GM23338 (cell line): Measurements from ENCODE around the gene MACF1. TPM values are rescaled to one million over a fixed set of nuclear protein-coding genes. Genes with fewer than 3 reads are reported as not detected.

ENCODE experiments used
- ATAC-seq: fragments of 200-7000 bp; cut with Tn5 transposase; 3 replicates; pipeline ENCODE4 v1.9.1; 2020
- DNase-seq: peaks from one replicate; pipeline ENCODE4 v3.0.0-alpha.2; 2015; ENCODE audit warnings: low spot score
- H2AFZ ChIP-seq: fragments of 200-600 bp; sonication (generic); 2 replicates; pipeline ENCODE4 v1.8.0; 2016; ENCODE audit warnings: antibody characterized with exemption, mild to moderate bottlenecking, moderate library complexity
- H3F3A ChIP-seq: fragments of 200-600 bp; sonication (generic); replicated peaks from 2 replicates; pipeline ENCODE4 v1.8.0; 2017; ENCODE audit warnings: antibody characterized with exemption, mixed run types, low read depth
- H3K27ac ChIP-seq: fragments of 200-600 bp; sonication (generic); 2 replicates; pipeline ENCODE4 v1.6.1; 2016; ENCODE audit warnings: low read depth
- H3K27me3 ChIP-seq: fragments of 200-600 bp; sonication (generic); 2 replicates; pipeline ENCODE4 v1.8.0; 2016; ENCODE audit warnings: mild to moderate bottlenecking, mixed run types, moderate library complexity; ENCODE audit not compliant: insufficient read depth
- H3K36me3 ChIP-seq: fragments of 200-600 bp; sonication (generic); 2 replicates; pipeline ENCODE4 v1.8.0; 2016; ENCODE audit warnings: mild to moderate bottlenecking; ENCODE audit not compliant: insufficient read depth
- H3K4me1 ChIP-seq: fragments of 200-600 bp; sonication (generic); 2 replicates; pipeline ENCODE4 v1.8.0; 2016; ENCODE audit warnings: mild to moderate bottlenecking, moderate library complexity; ENCODE audit not compliant: insufficient read depth
- H3K4me2 ChIP-seq: fragments of 200-600 bp; sonication (generic); 2 replicates; pipeline ENCODE4 v1.7.1; 2017; ENCODE audit warnings: mixed run types
- H3K4me3 ChIP-seq: fragments of 200-600 bp; sonication (generic); 2 replicates; pipeline ENCODE4 v1.6.1; 2016; ENCODE audit warnings: mixed run types
- H3K79me2 ChIP-seq: fragments of 200-600 bp; sonication (generic); replicated peaks from 2 replicates; pipeline ENCODE4 v1.8.0; 2017; ENCODE audit warnings: mild to moderate bottlenecking; ENCODE audit not compliant: insufficient read depth
- H3K9me2 ChIP-seq: fragments of 200-600 bp; sonication (generic); 2 replicates; pipeline ENCODE4 v1.8.0; 2017; ENCODE audit not compliant: insufficient read depth
- H4K20me1 ChIP-seq: fragments of 200-600 bp; sonication (generic); replicated peaks from 2 replicates; pipeline ENCODE4 v1.8.0; 2017; ENCODE audit warnings: mild to moderate bottlenecking; ENCODE audit not compliant: insufficient read depth
- H3K27ac Mint-ChIP-seq: 2 replicates; pipeline ENCODE4 v1.8.0; 2020; ENCODE audit warnings: inconsistent platforms, mild to moderate bottlenecking, moderate library complexity, mixed read lengths
- H3K27me3 Mint-ChIP-seq: 3 replicates; pipeline ENCODE4 v1.8.0; 2022; ENCODE audit warnings: low read depth, mild to moderate bottlenecking, moderate library complexity, mixed read lengths, inconsistent platforms; ENCODE audit not compliant: insufficient read depth, poor library complexity
- H3K36me3 Mint-ChIP-seq: 3 replicates; pipeline ENCODE4 v1.8.0; 2021; ENCODE audit warnings: low read depth, mild to moderate bottlenecking, inconsistent platforms, moderate library complexity, mixed read lengths
- H3K4me1 Mint-ChIP-seq: 3 replicates; pipeline ENCODE4 v1.8.0; 2020; ENCODE audit warnings: mild to moderate bottlenecking, inconsistent platforms, mixed read lengths
- H3K4me3 Mint-ChIP-seq: 3 replicates; pipeline ENCODE4 v1.8.0; 2021; ENCODE audit warnings: moderate library complexity, mild to moderate bottlenecking, inconsistent platforms, mixed read lengths
- H3K9me3 Mint-ChIP-seq: 3 replicates; pipeline ENCODE4 v1.8.0; 2020; ENCODE audit warnings: moderate library complexity, mild to moderate bottlenecking, inconsistent platforms, mixed read lengths
- CREB1 ChIP-seq: fragments of 250-450 bp; sonication (Bioruptor Pico); IDR thresholded peaks from 2 replicates; pipeline ENCODE4 v1.5.0; 2020; ENCODE audit warnings: low read depth, mild to moderate bottlenecking, moderate library complexity
- EZH2 ChIP-seq: fragments of 200-600 bp; sonication (generic); IDR thresholded peaks from one replicate; pipeline ENCODE4 v1.8.0; 2017; ENCODE audit warnings: antibody characterized with exemption, mild to moderate bottlenecking, low read depth; ENCODE audit not compliant: unreplicated experiment
- JUNB ChIP-seq: IDR thresholded peaks from one replicate; pipeline ENCODE4 v1.6.1; 2016; ENCODE audit warnings: antibody characterized with exemption; ENCODE audit not compliant: unreplicated experiment
- POLR2AphosphoS5 ChIP-seq: IDR thresholded peaks from 2 replicates; pipeline ENCODE4 v1.6.1; 2016; ENCODE audit warnings: antibody characterized with exemption, low read depth
- STAT1 ChIP-seq: IDR thresholded peaks from one replicate; pipeline ENCODE4 v1.6.1; 2016; ENCODE audit warnings: antibody characterized with exemption; ENCODE audit not compliant: unreplicated experiment
- ZNF114 ChIP-seq: fragments of 250-450 bp; sonication (Bioruptor Pico); IDR thresholded peaks from 2 replicates; pipeline ENCODE4 v1.5.0; 2020; ENCODE audit warnings: mild to moderate bottlenecking, moderate library complexity
- ZNF331 ChIP-seq: fragments of 250-450 bp; sonication (Bioruptor Pico); IDR thresholded peaks from 2 replicates; pipeline ENCODE4 v1.5.0; 2020; ENCODE audit warnings: low read depth, mild to moderate bottlenecking, moderate library complexity
- polyA plus RNA-seq: library from polyadenylated mRNA; unstranded; fragments of >200 nt; fragmentation: Nextera tagmentation; extraction: Ambion mirVana; gene quantifications from 2 replicates; pipeline ENCODE4 v1.2.1, GENCODE V29; 2016
- total RNA-seq: library from RNA; depleted of rRNA; stranded (reverse); fragments of >200 nt; shearing (Covaris generic); gene quantifications from 2 replicates; pipeline ENCODE4 v1.2.3, GENCODE V29; 2014
- TF ChIP-seq, protein P1 (sequence below): IDR thresholded peaks from 2 replicates; pipeline ENCODE4 v1.6.1; 2016; ENCODE audit warnings: antibody characterized with exemption
- TF ChIP-seq, protein P2 (sequence below), 2 experiments: fragments of 200-600 bp in 1 of 2; sonication (generic) in 1 of 2; conservative IDR thresholded peaks; 2 replicates each; pipeline versions ENCODE4 v1.5.1 to v1.6.1; 2016 to 2017; ENCODE audit warnings: antibody characterized with exemption in 2 of 2, low read depth in 2 of 2, mild to moderate bottlenecking in 2 of 2, moderate library complexity in 1 of 2
- TF ChIP-seq, protein P3 (sequence below): IDR thresholded peaks from one replicate; pipeline ENCODE4 v1.6.1; 2018; ENCODE audit warnings: antibody characterized with exemption; ENCODE audit not compliant: unreplicated experiment
- TF ChIP-seq, protein P4 (sequence below): fragments of 250-450 bp; sonication (Bioruptor Pico); IDR thresholded peaks from 2 replicates; pipeline ENCODE4 v1.5.0; 2020; ENCODE audit warnings: mild to moderate bottlenecking, moderate library complexity

Gene MACF1
- total and polyA plus RNA-seq, 2 experiments from 2014 or later = 104 to 399 TPM

DNA sequence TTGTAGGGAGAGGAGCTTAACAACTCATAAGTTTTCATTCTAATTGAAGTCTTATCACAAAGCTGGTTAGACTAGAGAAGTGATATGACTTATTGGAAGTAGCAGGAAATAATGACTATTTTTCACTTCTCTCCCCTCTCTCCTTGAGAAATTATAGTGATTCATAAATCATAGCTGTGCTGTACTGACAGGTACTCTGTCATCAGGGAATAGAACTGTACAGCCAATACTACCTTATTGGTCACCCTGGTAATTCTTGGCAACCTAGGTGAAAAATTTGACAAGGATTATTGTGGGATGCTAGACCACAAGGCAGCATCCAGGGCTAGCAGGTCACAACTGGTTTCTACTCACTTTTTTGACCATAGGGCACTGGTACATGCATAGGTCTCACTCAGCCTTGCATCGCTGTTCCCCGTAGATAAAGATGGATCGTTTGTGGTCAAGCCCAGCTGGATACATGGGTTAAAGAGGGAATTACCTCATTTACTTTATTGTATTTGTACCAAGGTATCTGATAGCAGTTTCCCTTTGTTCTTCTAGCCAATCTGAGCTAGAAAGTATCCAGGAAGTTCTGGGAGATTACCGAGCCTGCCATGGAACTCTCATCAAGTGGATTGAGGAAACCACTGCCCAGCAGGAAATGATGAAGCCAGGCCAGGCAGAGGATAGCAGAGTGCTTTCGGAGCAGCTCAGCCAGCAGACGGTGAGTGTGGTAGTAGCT is 113.6 kb downstream of the MACF1 start (continued):
- TF ChIP-seq, protein P1, sequence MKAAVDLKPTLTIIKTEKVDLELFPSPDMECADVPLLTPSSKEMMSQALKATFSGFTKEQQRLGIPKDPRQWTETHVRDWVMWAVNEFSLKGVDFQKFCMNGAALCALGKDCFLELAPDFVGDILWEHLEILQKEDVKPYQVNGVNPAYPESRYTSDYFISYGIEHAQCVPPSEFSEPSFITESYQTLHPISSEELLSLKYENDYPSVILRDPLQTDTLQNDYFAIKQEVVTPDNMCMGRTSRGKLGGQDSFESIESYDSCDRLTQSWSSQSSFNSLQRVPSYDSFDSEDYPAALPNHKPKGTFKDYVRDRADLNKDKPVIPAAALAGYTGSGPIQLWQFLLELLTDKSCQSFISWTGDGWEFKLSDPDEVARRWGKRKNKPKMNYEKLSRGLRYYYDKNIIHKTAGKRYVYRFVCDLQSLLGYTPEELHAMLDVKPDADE = no peak
- TF ChIP-seq, protein P2, sequence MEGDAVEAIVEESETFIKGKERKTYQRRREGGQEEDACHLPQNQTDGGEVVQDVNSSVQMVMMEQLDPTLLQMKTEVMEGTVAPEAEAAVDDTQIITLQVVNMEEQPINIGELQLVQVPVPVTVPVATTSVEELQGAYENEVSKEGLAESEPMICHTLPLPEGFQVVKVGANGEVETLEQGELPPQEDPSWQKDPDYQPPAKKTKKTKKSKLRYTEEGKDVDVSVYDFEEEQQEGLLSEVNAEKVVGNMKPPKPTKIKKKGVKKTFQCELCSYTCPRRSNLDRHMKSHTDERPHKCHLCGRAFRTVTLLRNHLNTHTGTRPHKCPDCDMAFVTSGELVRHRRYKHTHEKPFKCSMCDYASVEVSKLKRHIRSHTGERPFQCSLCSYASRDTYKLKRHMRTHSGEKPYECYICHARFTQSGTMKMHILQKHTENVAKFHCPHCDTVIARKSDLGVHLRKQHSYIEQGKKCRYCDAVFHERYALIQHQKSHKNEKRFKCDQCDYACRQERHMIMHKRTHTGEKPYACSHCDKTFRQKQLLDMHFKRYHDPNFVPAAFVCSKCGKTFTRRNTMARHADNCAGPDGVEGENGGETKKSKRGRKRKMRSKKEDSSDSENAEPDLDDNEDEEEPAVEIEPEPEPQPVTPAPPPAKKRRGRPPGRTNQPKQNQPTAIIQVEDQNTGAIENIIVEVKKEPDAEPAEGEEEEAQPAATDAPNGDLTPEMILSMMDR (conservative IDR thresholded peaks at IDR 0.05; ENCODE audit: low read depth in 2 of 2) = no peak
- TF ChIP-seq ZNF331 (no peak), ZNF114 (CRISPR knock-in tag) (no peak), POLR2AphosphoS5 (no peak), STAT1 (no peak), CREB1 (CRISPR knock-in tag) (no peak), JUNB (no peak)
- TF ChIP-seq, protein P3, sequence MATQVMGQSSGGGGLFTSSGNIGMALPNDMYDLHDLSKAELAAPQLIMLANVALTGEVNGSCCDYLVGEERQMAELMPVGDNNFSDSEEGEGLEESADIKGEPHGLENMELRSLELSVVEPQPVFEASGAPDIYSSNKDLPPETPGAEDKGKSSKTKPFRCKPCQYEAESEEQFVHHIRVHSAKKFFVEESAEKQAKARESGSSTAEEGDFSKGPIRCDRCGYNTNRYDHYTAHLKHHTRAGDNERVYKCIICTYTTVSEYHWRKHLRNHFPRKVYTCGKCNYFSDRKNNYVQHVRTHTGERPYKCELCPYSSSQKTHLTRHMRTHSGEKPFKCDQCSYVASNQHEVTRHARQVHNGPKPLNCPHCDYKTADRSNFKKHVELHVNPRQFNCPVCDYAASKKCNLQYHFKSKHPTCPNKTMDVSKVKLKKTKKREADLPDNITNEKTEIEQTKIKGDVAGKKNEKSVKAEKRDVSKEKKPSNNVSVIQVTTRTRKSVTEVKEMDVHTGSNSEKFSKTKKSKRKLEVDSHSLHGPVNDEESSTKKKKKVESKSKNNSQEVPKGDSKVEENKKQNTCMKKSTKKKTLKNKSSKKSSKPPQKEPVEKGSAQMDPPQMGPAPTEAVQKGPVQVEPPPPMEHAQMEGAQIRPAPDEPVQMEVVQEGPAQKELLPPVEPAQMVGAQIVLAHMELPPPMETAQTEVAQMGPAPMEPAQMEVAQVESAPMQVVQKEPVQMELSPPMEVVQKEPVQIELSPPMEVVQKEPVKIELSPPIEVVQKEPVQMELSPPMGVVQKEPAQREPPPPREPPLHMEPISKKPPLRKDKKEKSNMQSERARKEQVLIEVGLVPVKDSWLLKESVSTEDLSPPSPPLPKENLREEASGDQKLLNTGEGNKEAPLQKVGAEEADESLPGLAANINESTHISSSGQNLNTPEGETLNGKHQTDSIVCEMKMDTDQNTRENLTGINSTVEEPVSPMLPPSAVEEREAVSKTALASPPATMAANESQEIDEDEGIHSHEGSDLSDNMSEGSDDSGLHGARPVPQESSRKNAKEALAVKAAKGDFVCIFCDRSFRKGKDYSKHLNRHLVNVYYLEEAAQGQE = no peak

DNA sequence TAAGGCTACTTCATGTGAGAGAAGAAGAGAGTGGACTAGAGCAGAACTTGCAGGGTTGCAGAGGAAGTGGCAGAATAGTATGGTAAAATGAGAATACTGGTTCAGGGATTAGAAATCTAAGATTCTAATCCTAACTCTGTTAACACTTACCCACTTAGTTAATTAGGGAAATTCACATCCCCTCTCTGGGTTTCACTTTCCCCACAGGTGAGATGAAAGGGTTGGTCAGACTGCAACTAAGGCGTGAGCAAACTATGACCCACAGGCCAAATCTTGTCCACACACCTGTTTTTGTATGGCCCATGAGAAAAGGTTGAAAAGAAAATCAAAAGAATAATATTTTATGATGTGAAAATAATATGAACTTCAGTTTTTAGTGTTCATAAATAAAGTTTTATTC is 117.5 kb downstream of the MACF1 start:
- H3K9me3 Mint-ChIP-seq = no peaks in the 10 kb centered on the region
- Histone ChIP-seq H3K4me3 (no peak overlapping the region), H3K27me3 (no peaks in the 10 kb centered on the region), H2AFZ (no peak overlapping the region), H3K9me2 (no peaks in the 10 kb centered on the region), H3K36me3 (peaks cover 82% of the 10 kb centered on the region), H4K20me1 (peaks cover 10% of the 10 kb centered on the region; the same call in 1 of the 2 replicates), H3K4me1 (no peaks in the 10 kb centered on the region), H3K4me2 (no peak overlapping the region), H3K27ac (no peak overlapping the region), H3K79me2 (no peaks in the 10 kb centered on the region), H3F3A (no peaks in the 10 kb centered on the region)
- DNase-seq (no peak), ATAC-seq (no peak)
- no peak overlapping the region for H3K4me3 Mint-ChIP-seq
- H3K4me1 Mint-ChIP-seq = no peaks in the 10 kb centered on the region
- H3K27ac Mint-ChIP-seq = no peak overlapping the region
- H3K36me3 Mint-ChIP-seq = peaks cover 50% of the 10 kb centered on the region
- peaks cover 5% of the 10 kb centered on the region for H3K27me3 Mint-ChIP-seq
- TF ChIP-seq, protein P4, sequence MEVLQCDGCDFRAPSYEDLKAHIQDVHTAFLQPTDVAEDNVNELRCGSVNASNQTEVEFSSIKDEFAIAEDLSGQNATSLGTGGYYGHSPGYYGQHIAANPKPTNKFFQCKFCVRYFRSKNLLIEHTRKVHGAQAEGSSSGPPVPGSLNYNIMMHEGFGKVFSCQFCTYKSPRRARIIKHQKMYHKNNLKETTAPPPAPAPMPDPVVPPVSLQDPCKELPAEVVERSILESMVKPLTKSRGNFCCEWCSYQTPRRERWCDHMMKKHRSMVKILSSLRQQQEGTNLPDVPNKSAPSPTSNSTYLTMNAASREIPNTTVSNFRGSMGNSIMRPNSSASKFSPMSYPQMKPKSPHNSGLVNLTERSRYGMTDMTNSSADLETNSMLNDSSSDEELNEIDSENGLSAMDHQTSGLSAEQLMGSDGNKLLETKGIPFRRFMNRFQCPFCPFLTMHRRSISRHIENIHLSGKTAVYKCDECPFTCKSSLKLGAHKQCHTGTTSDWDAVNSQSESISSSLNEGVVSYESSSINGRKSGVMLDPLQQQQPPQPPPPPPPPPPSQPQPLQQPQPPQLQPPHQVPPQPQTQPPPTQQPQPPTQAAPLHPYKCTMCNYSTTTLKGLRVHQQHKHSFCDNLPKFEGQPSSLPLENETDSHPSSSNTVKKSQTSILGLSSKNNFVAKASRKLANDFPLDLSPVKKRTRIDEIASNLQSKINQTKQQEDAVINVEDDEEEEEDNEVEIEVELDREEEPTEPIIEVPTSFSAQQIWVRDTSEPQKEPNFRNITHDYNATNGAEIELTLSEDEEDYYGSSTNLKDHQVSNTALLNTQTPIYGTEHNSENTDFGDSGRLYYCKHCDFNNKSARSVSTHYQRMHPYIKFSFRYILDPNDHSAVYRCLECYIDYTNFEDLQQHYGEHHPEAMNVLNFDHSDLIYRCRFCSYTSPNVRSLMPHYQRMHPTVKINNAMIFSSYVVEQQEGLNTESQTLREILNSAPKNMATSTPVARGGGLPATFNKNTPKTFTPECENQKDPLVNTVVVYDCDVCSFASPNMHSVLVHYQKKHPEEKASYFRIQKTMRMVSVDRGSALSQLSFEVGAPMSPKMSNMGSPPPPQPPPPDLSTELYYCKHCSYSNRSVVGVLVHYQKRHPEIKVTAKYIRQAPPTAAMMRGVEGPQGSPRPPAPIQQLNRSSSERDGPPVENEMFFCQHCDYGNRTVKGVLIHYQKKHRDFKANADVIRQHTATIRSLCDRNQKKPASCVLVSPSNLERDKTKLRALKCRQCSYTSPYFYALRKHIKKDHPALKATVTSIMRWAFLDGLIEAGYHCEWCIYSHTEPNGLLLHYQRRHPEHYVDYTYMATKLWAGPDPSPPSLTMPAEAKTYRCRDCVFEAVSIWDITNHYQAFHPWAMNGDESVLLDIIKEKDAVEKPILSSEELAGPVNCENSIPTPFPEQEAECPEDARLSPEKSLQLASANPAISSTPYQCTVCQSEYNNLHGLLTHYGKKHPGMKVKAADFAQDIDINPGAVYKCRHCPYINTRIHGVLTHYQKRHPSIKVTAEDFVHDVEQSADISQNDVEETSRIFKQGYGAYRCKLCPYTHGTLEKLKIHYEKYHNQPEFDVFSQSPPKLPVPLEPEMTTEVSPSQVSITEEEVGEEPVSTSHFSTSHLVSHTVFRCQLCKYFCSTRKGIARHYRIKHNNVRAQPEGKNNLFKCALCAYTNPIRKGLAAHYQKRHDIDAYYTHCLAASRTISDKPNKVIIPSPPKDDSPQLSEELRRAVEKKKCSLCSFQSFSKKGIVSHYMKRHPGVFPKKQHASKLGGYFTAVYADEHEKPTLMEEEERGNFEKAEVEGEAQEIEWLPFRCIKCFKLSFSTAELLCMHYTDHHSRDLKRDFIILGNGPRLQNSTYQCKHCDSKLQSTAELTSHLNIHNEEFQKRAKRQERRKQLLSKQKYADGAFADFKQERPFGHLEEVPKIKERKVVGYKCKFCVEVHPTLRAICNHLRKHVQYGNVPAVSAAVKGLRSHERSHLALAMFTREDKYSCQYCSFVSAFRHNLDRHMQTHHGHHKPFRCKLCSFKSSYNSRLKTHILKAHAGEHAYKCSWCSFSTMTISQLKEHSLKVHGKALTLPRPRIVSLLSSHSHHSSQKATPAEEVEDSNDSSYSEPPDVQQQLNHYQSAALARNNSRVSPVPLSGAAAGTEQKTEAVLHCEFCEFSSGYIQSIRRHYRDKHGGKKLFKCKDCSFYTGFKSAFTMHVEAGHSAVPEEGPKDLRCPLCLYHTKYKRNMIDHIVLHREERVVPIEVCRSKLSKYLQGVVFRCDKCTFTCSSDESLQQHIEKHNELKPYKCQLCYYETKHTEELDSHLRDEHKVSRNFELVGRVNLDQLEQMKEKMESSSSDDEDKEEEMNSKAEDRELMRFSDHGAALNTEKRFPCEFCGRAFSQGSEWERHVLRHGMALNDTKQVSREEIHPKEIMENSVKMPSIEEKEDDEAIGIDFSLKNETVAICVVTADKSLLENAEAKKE (CRISPR knock-in tag) = no peak
- TF ChIP-seq EZH2 = no peak
- no peak for TF ChIP-seq POLR2AphosphoS5
- TF ChIP-seq ZNF114 (CRISPR knock-in tag) = no peak
